IMR-90 (cell line): Measurements from ENCODE around the gene ODAD3. TPM values are rescaled to one million over a fixed set of nuclear protein-coding genes. Genes with fewer than 3 reads are reported as not detected.

Experiments used
- ATAC-seq: fragments of 200-7000 bp; cut with Tn5 transposase; 2 replicates; pipeline ENCODE4 v1.9.1; 2020; ENCODE audit warnings: low read depth, mild to moderate bottlenecking, moderate library complexity
- BruUV-seq: library from RNA; stranded (reverse); fragments of 400-500 nt; replicated peaks from 2 replicates; lab custom pipeline; 2021; lab: Mats Ljungman, UMichigan
- CTCF ChIA-PET: fragments of 300-600 bp; formaldehyde crosslinking; extraction: SDS; loops from one replicate; lab custom pipeline; 2021; ENCODE audit warnings: antibody characterized with exemption; lab: Yijun Ruan, JAX
- POLR2A ChIA-PET: fragments of 300-600 bp; sonication (Branson Sonifier 250); formaldehyde crosslinking; loops from one replicate; lab custom pipeline; 2022; ENCODE audit warnings: antibody characterized with exemption; ENCODE audit not compliant: unreplicated experiment; lab: Charles Lee
- DNase-seq: peaks from one replicate; pipeline ENCODE4 v3.0.0; 2013
- H2AFZ ChIP-seq: replicated peaks from 2 replicates; pipeline ENCODE3; 2013; ENCODE audit warnings: low read length, mild to moderate bottlenecking; ENCODE audit not compliant: poor library complexity
- H2AK5ac ChIP-seq: 2 replicates; pipeline ENCODE4 v1.6.1; 2013; ENCODE audit warnings: low read depth, low read length, inconsistent platforms
- H2AK9ac ChIP-seq: replicated peaks from 2 replicates; pipeline ENCODE3; 2013; ENCODE audit warnings: mild to moderate bottlenecking, low read depth, low read length, moderate library complexity; ENCODE audit not compliant: poor library complexity
- H2BK120ac ChIP-seq: 2 replicates; pipeline ENCODE4 v1.6.1; 2013; ENCODE audit warnings: low read depth, low read length, inconsistent platforms
- H2BK15ac ChIP-seq: 3 replicates; pipeline ENCODE4 v1.6.1; 2013; ENCODE audit warnings: low read depth, low read length, inconsistent platforms
- H2BK20ac ChIP-seq: 2 replicates; pipeline ENCODE4 v1.6.1; 2013; ENCODE audit warnings: low read depth, mild to moderate bottlenecking, inconsistent platforms, low read length, moderate library complexity
- H2BK5ac ChIP-seq: 2 replicates; pipeline ENCODE4 v1.6.1; 2013; ENCODE audit warnings: mild to moderate bottlenecking, low read depth, low read length, inconsistent platforms; ENCODE audit not compliant: poor library complexity, severe bottlenecking
- H3K14ac ChIP-seq: replicated peaks from 2 replicates; pipeline ENCODE4 v1.6.1; 2013; ENCODE audit warnings: low read depth, low read length, inconsistent platforms
- H3K18ac ChIP-seq: 2 replicates; pipeline ENCODE4 v1.6.1; 2013; ENCODE audit warnings: low read depth, low read length, control low read depth
- H3K23ac ChIP-seq: 2 replicates; pipeline ENCODE4 v1.6.1; 2013; ENCODE audit warnings: low read depth, low read length, inconsistent platforms
- H3K27ac ChIP-seq: 2 replicates; pipeline ENCODE4 v1.5.1; 2013; ENCODE audit warnings: mild to moderate bottlenecking, control low read depth, low read length; ENCODE audit not compliant: insufficient read depth
- H3K27me3 ChIP-seq: 2 replicates; pipeline ENCODE4 v1.6.1; 2013; ENCODE audit warnings: low read length; ENCODE audit not compliant: control insufficient read depth, insufficient read depth
- H3K36me3 ChIP-seq: 2 replicates; pipeline ENCODE4 v1.6.1; 2013; ENCODE audit warnings: low read length, mixed read lengths; ENCODE audit not compliant: control insufficient read depth, insufficient read depth
- H3K4ac ChIP-seq: 2 replicates; pipeline ENCODE4 v1.6.1; 2013; ENCODE audit warnings: low read depth, low read length, inconsistent platforms
- H3K4me1 ChIP-seq: 2 replicates; pipeline ENCODE4 v1.6.1; 2013; ENCODE audit warnings: low read length, mixed read lengths; ENCODE audit not compliant: control insufficient read depth, insufficient read depth
- H3K4me2 ChIP-seq: 2 replicates; pipeline ENCODE4 v1.6.1; 2013; ENCODE audit warnings: low read depth, mild to moderate bottlenecking, control low read depth, low read length, moderate library complexity
- H3K4me3 ChIP-seq: 2 replicates; pipeline ENCODE4 v1.5.1; 2013; ENCODE audit warnings: low read depth, mild to moderate bottlenecking, control low read depth, low read length, moderate library complexity; ENCODE audit not compliant: insufficient read depth
- H3K56ac ChIP-seq: 2 replicates; pipeline ENCODE4 v1.6.1; 2013; ENCODE audit warnings: low read length, inconsistent platforms; ENCODE audit not compliant: insufficient read depth; ENCODE audit errors: extremely low read depth
- H3K79me1 ChIP-seq, 2 experiments: 2 replicates each; pipeline ENCODE4 v1.6.1; 2013; ENCODE audit warnings: low read length in 2 of 2, inconsistent platforms in 1 of 2, low read depth in 1 of 2
- H3K9ac ChIP-seq: 2 replicates; pipeline ENCODE4 v1.6.1; 2013; ENCODE audit warnings: low read depth, low read length, control low read depth
- H3K9me1 ChIP-seq: 2 replicates; pipeline ENCODE4 v1.6.1; 2013; ENCODE audit warnings: low read length, inconsistent platforms; ENCODE audit not compliant: insufficient read depth
- H3K9me3 ChIP-seq: 2 replicates; pipeline ENCODE4 v1.6.1; 2013; ENCODE audit warnings: low read length; ENCODE audit not compliant: control insufficient read depth, insufficient read depth
- H4K20me1 ChIP-seq: 2 replicates; pipeline ENCODE4 v1.6.1; 2013; ENCODE audit warnings: low read length, inconsistent platforms; ENCODE audit not compliant: insufficient read depth
- H4K5ac ChIP-seq: 2 replicates; pipeline ENCODE4 v1.6.1; 2013; ENCODE audit warnings: mild to moderate bottlenecking, low read depth, low read length, control low read depth
- H4K8ac ChIP-seq, 2 experiments: 2 replicates each; pipeline ENCODE4 v1.6.1; 2013; ENCODE audit warnings: low read depth in 2 of 2, low read length in 2 of 2, control low read depth in 1 of 2, inconsistent platforms in 1 of 2
- H4K91ac ChIP-seq: 2 replicates; pipeline ENCODE4 v1.6.1; 2013; ENCODE audit warnings: low read depth, low read length, inconsistent platforms; ENCODE audit not compliant: insufficient read depth
- BHLHE40 ChIP-seq: fragments of 150-350 bp; IDR thresholded peaks from 2 replicates; pipeline ENCODE4 v1.6.1; 2016; ENCODE audit warnings: mild to moderate bottlenecking, low read depth, low read length
- CEBPB ChIP-seq: IDR thresholded peaks from 2 replicates; pipeline ENCODE4 v1.6.1; 2012; ENCODE audit warnings: low read depth, low read length, improper control_type of control experiment
- CHD1 ChIP-seq: IDR thresholded peaks from 2 replicates; pipeline ENCODE4 v1.6.1; 2012; ENCODE audit warnings: low read depth, low read length, improper control_type of control experiment
- MAFK ChIP-seq: IDR thresholded peaks from 2 replicates; pipeline ENCODE4 v1.6.1; 2012; ENCODE audit warnings: low read depth, low read length, improper control_type of control experiment
- MAZ ChIP-seq: IDR thresholded peaks from 2 replicates; pipeline ENCODE4 v1.6.1; 2012; ENCODE audit warnings: low read depth, mild to moderate bottlenecking, low read length, improper control_type of control experiment, moderate library complexity, borderline replicate concordance
- MXI1 ChIP-seq: IDR thresholded peaks from 2 replicates; pipeline ENCODE4 v1.6.1; 2012; ENCODE audit warnings: low read depth, mild to moderate bottlenecking, low read length, moderate library complexity, borderline replicate concordance
- NFE2L2 ChIP-seq: fragments of 150-350 bp; IDR thresholded peaks from 2 replicates; pipeline ENCODE4 v1.6.1; 2016; ENCODE audit warnings: low read depth, mild to moderate bottlenecking, low read length
- POLR2A ChIP-seq: IDR thresholded peaks from 2 replicates; pipeline ENCODE4 v1.6.1; 2012; ENCODE audit warnings: mild to moderate bottlenecking, low read depth, low read length
- RCOR1 ChIP-seq: IDR thresholded peaks from 2 replicates; pipeline ENCODE4 v1.6.1; 2012; ENCODE audit warnings: mild to moderate bottlenecking, low read length, improper control_type of control experiment; ENCODE audit not compliant: insufficient replicate concordance
- WGBS, 2 experiments: methylation state at CpG; one replicate each; pipeline versions ENCODE4 v1.1.5 to v1.1.7; 2013; ENCODE audit warnings: missing lambda C conversion rate in 2 of 2; ENCODE audit not compliant: insufficient read length in 1 of 2; ENCODE audit errors: extremely low coverage in 2 of 2; 5-methylcytosine and 5-hydroxymethylcytosine counted together
- dilution Hi-C: fragments of 300-500 bp; cut with HindIII; formaldehyde crosslinking; loops from one replicate; pipeline ENCODE4 v1.14.3; 2018; ENCODE audit warnings: low sequenced_read_pairs; ENCODE audit not compliant: unreplicated experiment
- in situ Hi-C: fragments of 300-500 bp; cut with MboI; formaldehyde crosslinking; loops from 3 replicates; pipeline ENCODE4 v1.14.3; 2019; ENCODE audit warnings: low sequenced_read_pairs, inconsistent platforms, mixed read lengths
- intact Hi-C: fragments of 100-400 bp; cut with micrococcal nuclease; formaldehyde crosslinking; loops from 2 replicates; pipeline ENCODE4 v1.10.0; 2022
- polyA plus RNA-seq, 3 experiments: library from polyadenylated mRNA; depleted of rRNA; stranded (reverse); fragments of >200 nt; gene quantifications; 2 replicates each; pipeline ENCODE4 v1.2.3, GENCODE V29; 2012; ENCODE audit warnings: low replicate concordance in 1 of 3
- total RNA-seq: library from RNA; depleted of rRNA; stranded (reverse); fragments of >200 nt; gene quantifications from 2 replicates; pipeline ENCODE4 v1.2.3, GENCODE V29; 2012
- TF ChIP-seq, protein P1 (sequence below): conservative IDR thresholded peaks from 2 replicates; pipeline ENCODE4 v1.5.1; 2012; ENCODE audit warnings: mild to moderate bottlenecking, low read depth, low read length, improper control_type of control experiment

The ODAD3 gene
- total and polyA plus RNA-seq, 2 of the 4 experiments (the other 2 are of a cell fraction) = under 0.01 to 0.44 TPM

- CTCF ChIA-PET = interaction anchor here (0.7 to 1.1 kb wide), 2 partner anchors 14 to 24 kb away, joined by 3 read pairs; no protein-coding TSS in a partner anchor
- H3K27me3 ChIP-seq = no peaks in the 10 kb centered on the region
- no peaks in the 10 kb centered on the region for H3K4me1 ChIP-seq
- H3K4me3 ChIP-seq = no peak overlapping the region
- H2AK9ac ChIP-seq = no peak overlapping the region
- no peak overlapping the region for H2BK15ac ChIP-seq
- peaks cover 3% of the 10 kb centered on the region; the same call in 1 of the 2 replicates for H3K9me1 ChIP-seq
- H2AFZ ChIP-seq = no peak overlapping the region
- no peaks in the 10 kb centered on the region for H3K79me1 ChIP-seq
- dilution Hi-C loops (no loop called here), intact Hi-C loops (no loop called here), in situ Hi-C loops (no loop called here)
- no peak overlapping the region for H2BK5ac ChIP-seq
- no peak overlapping the region for H4K8ac ChIP-seq
- no peak overlapping the region for H3K14ac ChIP-seq
- no peak overlapping the region for H3K27ac ChIP-seq
- H3K4me2 ChIP-seq = no peak overlapping the region
- DNase-seq (no peak), ATAC-seq (no peak)
- no peaks in the 10 kb centered on the region for H3K9me3 ChIP-seq
- H4K5ac ChIP-seq = no peak overlapping the region
- 90% methylated on average over 10 of the region's 22 CpGs; no CpG with 5 or more reads in 1 of the 2 experiments for WGBS, 2 experiments
- no peak overlapping the region for H2AK5ac ChIP-seq
- no peak overlapping the region for H3K9ac ChIP-seq
- H3K36me3 ChIP-seq = no peaks in the 10 kb centered on the region
- no peak overlapping the region for H3K23ac ChIP-seq
- no peaks in the 10 kb centered on the region for H4K20me1 ChIP-seq
- POLR2A ChIA-PET = interaction anchor here (0.6 kb wide), 1 partner anchor 49 kb away, joined by 5 read pairs; no protein-coding TSS in a partner anchor
- H2BK20ac ChIP-seq = no peak overlapping the region
- H3K4ac ChIP-seq = no peak overlapping the region
- TF ChIP-seq CHD1 = no peak
- TF ChIP-seq MAFK = no peak
- TF ChIP-seq CEBPB = no peak
- no peak for TF ChIP-seq MXI1
- no peak for TF ChIP-seq BHLHE40
- no peak for TF ChIP-seq RCOR1
- TF ChIP-seq NFE2L2 = no peak
- TF ChIP-seq, protein P1, sequence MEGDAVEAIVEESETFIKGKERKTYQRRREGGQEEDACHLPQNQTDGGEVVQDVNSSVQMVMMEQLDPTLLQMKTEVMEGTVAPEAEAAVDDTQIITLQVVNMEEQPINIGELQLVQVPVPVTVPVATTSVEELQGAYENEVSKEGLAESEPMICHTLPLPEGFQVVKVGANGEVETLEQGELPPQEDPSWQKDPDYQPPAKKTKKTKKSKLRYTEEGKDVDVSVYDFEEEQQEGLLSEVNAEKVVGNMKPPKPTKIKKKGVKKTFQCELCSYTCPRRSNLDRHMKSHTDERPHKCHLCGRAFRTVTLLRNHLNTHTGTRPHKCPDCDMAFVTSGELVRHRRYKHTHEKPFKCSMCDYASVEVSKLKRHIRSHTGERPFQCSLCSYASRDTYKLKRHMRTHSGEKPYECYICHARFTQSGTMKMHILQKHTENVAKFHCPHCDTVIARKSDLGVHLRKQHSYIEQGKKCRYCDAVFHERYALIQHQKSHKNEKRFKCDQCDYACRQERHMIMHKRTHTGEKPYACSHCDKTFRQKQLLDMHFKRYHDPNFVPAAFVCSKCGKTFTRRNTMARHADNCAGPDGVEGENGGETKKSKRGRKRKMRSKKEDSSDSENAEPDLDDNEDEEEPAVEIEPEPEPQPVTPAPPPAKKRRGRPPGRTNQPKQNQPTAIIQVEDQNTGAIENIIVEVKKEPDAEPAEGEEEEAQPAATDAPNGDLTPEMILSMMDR = no peak
- no peak for TF ChIP-seq POLR2A
- TF ChIP-seq MAZ = no peak
- no peak overlapping the region for H3K56ac ChIP-seq
- H3K18ac ChIP-seq = no peak overlapping the region
- no TSS peak for BruUV-seq
- H4K91ac ChIP-seq = no peak overlapping the region
- no peak overlapping the region for H2BK120ac ChIP-seq
Observed at GRCh38 chr19:11397089-11397610, 37.8 kb downstream of the ODAD3 start.
